Nephron progenitor cell (in vitro differentiated cells): ENCODE results near the gene ZSWIM4.
A peak's percentile ranks its signal among the peaks of the same experiment; 100 is the strongest.

ENCODE experiments used
- DNase-seq: peaks from one replicate; pipeline ENCODE4 v3.0.0; 2021
- H3K27ac Mint-ChIP-seq: 2 replicates; pipeline ENCODE4 v1.8.0; 2021; ENCODE audit warnings: mild to moderate bottlenecking, moderate library complexity, mixed read lengths
- H3K27me3 Mint-ChIP-seq: 2 replicates; pipeline ENCODE4 v1.8.0; 2021; ENCODE audit warnings: mild to moderate bottlenecking, low read depth, mixed read lengths; ENCODE audit not compliant: poor library complexity
- H3K36me3 Mint-ChIP-seq: 2 replicates; pipeline ENCODE4 v1.8.0; 2021; ENCODE audit warnings: low read depth, mixed read lengths
- H3K4me1 Mint-ChIP-seq: 2 replicates; pipeline ENCODE4 v1.8.0; 2021; ENCODE audit warnings: mixed read lengths
- H3K4me3 Mint-ChIP-seq: 2 replicates; pipeline ENCODE4 v1.8.0; 2021; ENCODE audit warnings: mild to moderate bottlenecking, moderate library complexity, mixed read lengths
- H3K9me3 Mint-ChIP-seq: 2 replicates; pipeline ENCODE4 v1.8.0; 2021; ENCODE audit warnings: mild to moderate bottlenecking, moderate library complexity, mixed read lengths
- CTCF ChIP-seq: fragments of 200-600 bp; sonication (generic); IDR thresholded peaks from 2 replicates; pipeline ENCODE4 v1.5.0; 2021; ENCODE audit warnings: antibody characterized with exemption

Gene ZSWIM4

GRCh38 chr19:13838435-13839129, 43.3 kb downstream of the ZSWIM4 start:
- no peak for DNase-seq
- no peaks in the 10 kb centered on the region for H3K36me3 Mint-ChIP-seq
- H3K4me3 Mint-ChIP-seq: no peak overlapping the region
- H3K9me3 Mint-ChIP-seq: no peaks in the 10 kb centered on the region
- peaks cover 56% of the 10 kb centered on the region for H3K4me1 Mint-ChIP-seq
- TF ChIP-seq CTCF: no peak
- H3K27ac Mint-ChIP-seq: peak overlapping the region; percentile 64
- H3K27me3 Mint-ChIP-seq: peaks cover 7% of the 10 kb centered on the region

GRCh38 chr19:13839130-13839937, 44.1 kb downstream of the ZSWIM4 start:
- no peak for TF ChIP-seq CTCF
- no peak for DNase-seq
- peaks cover 3% of the 10 kb centered on the region for H3K27me3 Mint-ChIP-seq
- H3K27ac Mint-ChIP-seq: no peak overlapping the region
- H3K4me1 Mint-ChIP-seq: peaks cover 56% of the 10 kb centered on the region
- H3K9me3 Mint-ChIP-seq: no peaks in the 10 kb centered on the region
- no peak overlapping the region for H3K4me3 Mint-ChIP-seq
- no peaks in the 10 kb centered on the region for H3K36me3 Mint-ChIP-seq

- peak overlapping the region; percentile 94 for H3K4me3 Mint-ChIP-seq
- H3K9me3 Mint-ChIP-seq: no peaks in the 10 kb centered on the region
- no peak for DNase-seq
- H3K36me3 Mint-ChIP-seq: no peaks in the 10 kb centered on the region
- no peak for TF ChIP-seq CTCF
- peaks cover 58% of the 10 kb centered on the region for H3K4me1 Mint-ChIP-seq
- no peak overlapping the region for H3K27ac Mint-ChIP-seq
- H3K27me3 Mint-ChIP-seq: peaks cover 3% of the 10 kb centered on the region
These were observed 44.7 kb downstream of the ZSWIM4 start for GRCh38 chr19:13839938-13840304.

- H3K9me3 Mint-ChIP-seq: no peaks in the 10 kb centered on the region
- no peak for TF ChIP-seq CTCF
- H3K4me3 Mint-ChIP-seq: peak overlapping the region; percentile 94
- H3K4me1 Mint-ChIP-seq: peaks cover 64% of the 10 kb centered on the region
- no peak overlapping the region for H3K27ac Mint-ChIP-seq
- no peak for DNase-seq
- H3K36me3 Mint-ChIP-seq: no peaks in the 10 kb centered on the region
- H3K27me3 Mint-ChIP-seq: peaks cover 3% of the 10 kb centered on the region
These were observed 45.3 kb downstream of the ZSWIM4 start for GRCh38 chr19:13840305-13841085.

GRCh38 chr19:13841086-13841961, 46.1 kb downstream of the ZSWIM4 start:
- Mint-ChIP-seq H3K4me3 (peak overlapping the region; percentile 94), H3K9me3 (no peaks in the 10 kb centered on the region), H3K27me3 (peaks cover 3% of the 10 kb centered on the region), H3K4me1 (peaks cover 68% of the 10 kb centered on the region), H3K27ac (no peak overlapping the region), H3K36me3 (no peaks in the 10 kb centered on the region)
- no peak for DNase-seq
- no peak for TF ChIP-seq CTCF
